ENCODE results near the gene PTGES3L. TPM values are rescaled to one million over a fixed set of nuclear protein-coding genes. Genes with fewer than 3 reads are reported as not detected.

The PTGES3L gene
- polyA plus RNA-seq, 1 donor from 2014 or later = 7.8 TPM

- peaks cover 63% of the 10 kb centered on the region for H3K79me2 ChIP-seq (replicated peaks; ENCODE audit: insufficient read depth, low read length)
- peaks cover 4% of the 10 kb centered on the region for H4K20me1 ChIP-seq (ENCODE audit: insufficient read depth)
Measured at GRCh38 chr17:43019418-43019817, 39.5 kb upstream of the PTGES3L start.

GRCh38 chr17:43018932-43019331 is 39.1 kb upstream of the PTGES3L start:
- peaks cover 4% of the 10 kb centered on the region for H4K20me1 ChIP-seq (ENCODE audit: insufficient read depth)
- H3K27ac ChIP-seq (ENCODE audit: low read length) = peak overlapping the region; percentile 95
- H3K9ac ChIP-seq (ENCODE audit: low read length) = peak overlapping the region; percentile 67
- H3K79me2 ChIP-seq (replicated peaks; ENCODE audit: insufficient read depth, low read length) = peaks cover 63% of the 10 kb centered on the region
- no peaks in the 10 kb centered on the region for H3K9me2 ChIP-seq (ENCODE audit: insufficient read depth, low read length)
- no peaks in the 10 kb centered on the region for H3K36me3 ChIP-seq (ENCODE audit: insufficient read depth, low read length)
- H3F3A ChIP-seq (ENCODE audit: insufficient read depth, low read length, poor library complexity, severe bottlenecking) = peaks cover 7% of the 10 kb centered on the region
- H3K4me2 ChIP-seq (ENCODE audit: low read length) = peak overlapping the region; percentile 81
- H3K27me3 ChIP-seq (ENCODE audit: insufficient read depth, low read depth, low read length) = no peaks in the 10 kb centered on the region
- no peaks in the 10 kb centered on the region for H3K9me3 ChIP-seq (ENCODE audit: low read length)
- H2AFZ ChIP-seq (ENCODE audit: low read depth, low read length) = no peak overlapping the region
- H3K4me3 ChIP-seq (ENCODE audit: low read length) = peak overlapping the region; percentile 80
- TF ChIP-seq EZH2 (IDR thresholded peaks at IDR 0.05; ENCODE audit: borderline replicate concordance, insufficient read depth, low read length, poor library complexity, severe bottlenecking) = no peak
- TF ChIP-seq EP300 (conservative IDR thresholded peaks at IDR 0.05; ENCODE audit: poor library complexity, severe bottlenecking) = no peak
- no peak for TF ChIP-seq CTCF (IDR thresholded peaks at IDR 0.05; ENCODE audit: poor library complexity, severe bottlenecking)
- no peak for TF ChIP-seq SMC3 (conservative IDR thresholded peaks at IDR 0.05; ENCODE audit: poor library complexity)
- no peak for TF ChIP-seq POLR2AphosphoS5 (IDR thresholded peaks at IDR 0.05)
- TF ChIP-seq TAF1 (IDR thresholded peaks at IDR 0.05; ENCODE audit: low read depth) = no peak
- no peak for TF ChIP-seq RAD21 (conservative IDR thresholded peaks at IDR 0.05)

More at GRCh38 chr17:43019418-43019817, 39.5 kb upstream of the PTGES3L start:
- Histone ChIP-seq H3K9me2 (ENCODE audit: insufficient read depth, low read length) (no peaks in the 10 kb centered on the region), H3K9me3 (ENCODE audit: low read length) (no peaks in the 10 kb centered on the region), H3K4me3 (ENCODE audit: low read length) (peak overlapping the region; percentile 80), H3K36me3 (ENCODE audit: insufficient read depth, low read length) (no peaks in the 10 kb centered on the region), H3K4me2 (ENCODE audit: low read length) (peak overlapping the region; percentile 81), H3K27ac (ENCODE audit: low read length) (peak overlapping the region; percentile 95), H3F3A (ENCODE audit: insufficient read depth, low read length, poor library complexity, severe bottlenecking) (peaks cover 7% of the 10 kb centered on the region), H3K27me3 (ENCODE audit: insufficient read depth, low read depth, low read length) (no peaks in the 10 kb centered on the region), H3K9ac (ENCODE audit: low read length) (peak overlapping the region; percentile 49), H2AFZ (ENCODE audit: low read depth, low read length) (no peak overlapping the region)
- TF ChIP-seq CTCF (IDR thresholded peaks at IDR 0.05; ENCODE audit: poor library complexity, severe bottlenecking) (no peak), POLR2AphosphoS5 (IDR thresholded peaks at IDR 0.05) (no peak), EP300 (conservative IDR thresholded peaks at IDR 0.05; ENCODE audit: poor library complexity, severe bottlenecking) (no peak), MXI1 (conservative IDR thresholded peaks at IDR 0.05; ENCODE audit: poor library complexity, severe bottlenecking) (no peak), SMC3 (conservative IDR thresholded peaks at IDR 0.05; ENCODE audit: poor library complexity) (no peak), EZH2 (IDR thresholded peaks at IDR 0.05; ENCODE audit: borderline replicate concordance, insufficient read depth, low read length, poor library complexity, severe bottlenecking) (no peak), REST (IDR thresholded peaks at IDR 0.05; ENCODE audit: borderline replicate concordance) (no peak), RAD21 (conservative IDR thresholded peaks at IDR 0.05) (no peak), TAF1 (IDR thresholded peaks at IDR 0.05; ENCODE audit: low read depth) (no peak)

All from neural cell (in vitro differentiated cells).